Aorta (tissue), 5 donors: ENCODE measurements around the gene GZF1. TPM values are rescaled to one million over a fixed set of nuclear protein-coding genes. Genes with fewer than 3 reads are reported as not detected.

Experiments used
- ATAC-seq: fragments of 200-7000 bp; cut with Tn5 transposase; one replicate; pipeline ENCODE4 v1.9.1; 2022; ENCODE audit warnings: moderate library complexity; ENCODE audit not compliant: low FRiP score
- DNase-seq, 2 donors: peaks; one replicate each; pipeline ENCODE4 v3.0.0-alpha.2; 2020
- H3K27ac ChIP-seq, 2 donors: one replicate each; pipeline ENCODE4 v1.5.1; 2013; ENCODE audit warnings: low read length in 2 of 2, mild to moderate bottlenecking in 2 of 2, moderate library complexity in 2 of 2, control low read depth in 1 of 2, inconsistent platforms in 1 of 2, low read depth in 1 of 2
- H3K27me3 ChIP-seq, 2 donors: one replicate each; pipeline ENCODE4 v1.6.1; 2013; ENCODE audit warnings: control low read depth in 1 of 2, low read length in 1 of 2, mild to moderate bottlenecking in 1 of 2, moderate library complexity in 1 of 2; ENCODE audit not compliant: insufficient read depth in 2 of 2, control insufficient read depth in 1 of 2
- H3K36me3 ChIP-seq, 2 donors: one replicate each; pipeline ENCODE4 v1.6.1; 2013; ENCODE audit warnings: control low read depth in 1 of 2, low read length in 1 of 2, mild to moderate bottlenecking in 1 of 2; ENCODE audit not compliant: insufficient read depth in 2 of 2, control insufficient read depth in 1 of 2
- H3K4me1 ChIP-seq, 2 donors: one replicate each; pipeline ENCODE4 v1.6.1; 2013; ENCODE audit warnings: low read length in 2 of 2, control low read depth in 1 of 2, mild to moderate bottlenecking in 1 of 2, moderate library complexity in 1 of 2; ENCODE audit not compliant: insufficient read depth in 2 of 2, control insufficient read depth in 1 of 2
- H3K4me3 ChIP-seq, 2 donors: one replicate each; pipeline ENCODE4 v1.5.1; 2013; ENCODE audit warnings: low read length in 2 of 2, control low read depth in 1 of 2, mild to moderate bottlenecking in 1 of 2
- H3K9me3 ChIP-seq: one replicate; pipeline ENCODE4 v1.6.1; 2013; ENCODE audit warnings: mild to moderate bottlenecking, low read length; ENCODE audit not compliant: control insufficient read depth
- WGBS, 2 donors: extraction: QIAGEN DNeasy Blood & Tissue Kit; methylation state at CpG; one replicate each; pipeline ENCODE4 v1.1.7; 2013; 5-methylcytosine and 5-hydroxymethylcytosine counted together
- intact Hi-C, 2 donors: fragments of 100-400 bp; cut with DNase I; formaldehyde crosslinking; loops; one replicate each; pipeline versions ENCODE4 v1.14.2 to v1.15.0; 2022
- polyA plus RNA-seq, 2 donors: library from polyadenylated mRNA; stranded (reverse); fragments of 200-250 nt; gene quantifications; one replicate each; pipeline ENCODE4 v1.2.3, GENCODE V29; 2013
- total RNA-seq, 2 donors: library from RNA; stranded (reverse); fragmentation: NEBNext Ultra II Directional; extraction: Animal tissue kit (Norgen Biotek cat#: 25700); gene quantifications; one replicate each; pipeline ENCODE4 v1.2.1, GENCODE V29; 2021
- donor health status: healthy with polysubstance abuse.
- donor health status: Bipolar disorder and iron deficiency.
- donor health status: DM: no; HTN: no; CAD: no.
- donor health status: DM: no; HTN: no; CAD: no.
- donor health status: DM: yes; HTN: yes; CAD: no.

GZF1 gene
- total and polyA plus RNA-seq, 4 donors = 6.0 to 19.5 (median 10.9) TPM

DNA sequence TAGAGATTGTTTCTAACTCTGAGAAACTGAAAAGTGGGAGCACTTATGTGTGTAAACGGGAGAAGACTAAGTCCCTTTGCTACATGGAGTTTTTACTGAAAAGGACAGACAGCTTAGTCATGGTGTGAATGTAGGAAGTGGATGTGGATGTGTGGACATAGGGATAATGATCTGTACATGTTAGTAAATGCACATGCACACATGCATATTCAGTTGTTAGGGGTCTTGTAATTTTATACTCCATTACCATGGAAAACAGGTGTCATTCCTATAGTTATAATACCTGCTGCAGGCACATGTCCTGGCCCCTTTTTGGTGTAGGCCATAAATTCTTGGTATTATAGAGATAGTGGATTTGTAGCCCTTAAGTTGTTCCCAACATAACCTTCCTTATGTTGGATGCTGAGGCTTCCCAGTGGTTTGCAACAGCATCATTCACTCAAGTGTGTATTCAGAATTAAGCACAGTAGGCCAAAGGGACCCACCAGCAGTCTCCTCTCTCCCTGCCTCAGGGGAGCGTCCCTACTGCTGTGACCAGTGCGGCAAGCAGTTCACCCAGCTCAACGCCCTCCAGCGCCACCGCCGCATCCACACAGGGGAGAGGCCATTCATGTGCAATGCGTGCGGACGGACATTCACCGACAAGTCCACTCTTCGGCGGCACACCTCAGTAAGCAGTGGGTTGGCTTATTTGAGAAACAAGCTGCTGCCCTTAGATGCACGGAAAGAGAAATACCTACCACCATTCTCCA, 7.3 kb downstream of the GZF1 start:
- Histone ChIP-seq H3K36me3 (peaks cover 5 to 14% of the 10 kb centered on the region in 2 donors), H3K9me3 (no peaks in the 10 kb centered on the region), H3K27ac (no peak overlapping the region), H3K4me1 (no peaks in the 10 kb centered on the region), H3K27me3 (no peaks in the 10 kb centered on the region), H3K4me3 (no peak overlapping the region)
- ATAC-seq = no peak
- no peak for DNase-seq
- intact Hi-C loops = loop anchor here in 1 of 2 donors (10.0 kb wide), 1 partner anchor 236 kb away; the partner anchor contains the start of gene CST9
- 94 to 96% methylated on average over 14 of the region's 14 CpGs for WGBS, 2 donors

DNA sequence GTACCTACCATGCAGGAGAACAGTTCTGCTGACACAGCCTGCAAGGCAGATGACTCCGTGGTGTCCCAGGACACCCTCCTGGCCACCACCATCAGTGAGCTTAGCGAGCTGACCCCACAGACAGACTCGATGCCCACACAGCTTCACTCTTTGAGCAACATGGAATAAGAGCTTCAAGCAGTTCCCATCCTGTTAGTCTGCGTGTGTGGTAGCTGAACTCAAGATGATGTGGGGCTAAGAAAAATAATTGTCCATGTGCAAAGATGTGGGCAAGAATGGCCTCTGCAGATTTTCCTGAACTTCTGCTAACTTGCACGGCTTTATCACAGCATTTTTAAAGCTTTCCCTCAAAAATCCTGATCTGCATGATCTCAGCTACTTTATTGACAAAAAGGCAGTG, 8.3 kb downstream of the GZF1 start:
- Histone ChIP-seq H3K27ac (no peak overlapping the region), H3K4me3 (no peak overlapping the region), H3K4me1 (no peaks in the 10 kb centered on the region), H3K9me3 (no peaks in the 10 kb centered on the region), H3K27me3 (no peaks in the 10 kb centered on the region), H3K36me3 (peaks cover 5 to 13% of the 10 kb centered on the region in 2 donors)
- DNase-seq = no peak
- intact Hi-C loops = no loop called here
- WGBS, 2 donors = 92 to 96% methylated on average over 5 of the region's 5 CpGs
- ATAC-seq = no peak

DNA sequence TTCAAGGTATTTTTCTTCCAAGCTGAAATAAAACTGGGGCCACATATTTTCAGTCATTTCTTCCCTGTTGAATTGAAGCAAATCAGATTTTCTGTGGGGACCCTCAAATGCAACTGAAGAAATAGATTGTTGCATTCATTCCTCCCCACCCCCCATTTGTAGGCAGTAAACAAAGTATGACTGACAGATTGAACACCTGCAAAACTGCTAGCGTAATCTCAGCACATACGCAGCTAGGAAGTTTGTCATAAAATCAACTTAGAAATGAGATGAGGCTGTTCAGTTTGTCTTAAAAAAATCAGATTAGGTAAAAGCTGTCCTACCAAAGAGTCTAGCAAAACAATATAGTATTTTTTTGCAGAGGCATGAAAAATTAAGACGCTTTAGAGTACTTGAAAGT, 8.9 kb downstream of the GZF1 start:
- ATAC-seq (no peak), DNase-seq (no peak)
- no peaks in the 10 kb centered on the region for H3K9me3 ChIP-seq
- no peaks in the 10 kb centered on the region for H3K4me1 ChIP-seq
- 82 to 90% methylated on average over 3 of the region's 3 CpGs for WGBS, 2 donors
- no peak overlapping the region for H3K27ac ChIP-seq
- H3K27me3 ChIP-seq = no peaks in the 10 kb centered on the region
- peaks cover 5 to 13% of the 10 kb centered on the region in 2 donors for H3K36me3 ChIP-seq
- intact Hi-C loops = no loop called here
- no peak overlapping the region for H3K4me3 ChIP-seq

DNA sequence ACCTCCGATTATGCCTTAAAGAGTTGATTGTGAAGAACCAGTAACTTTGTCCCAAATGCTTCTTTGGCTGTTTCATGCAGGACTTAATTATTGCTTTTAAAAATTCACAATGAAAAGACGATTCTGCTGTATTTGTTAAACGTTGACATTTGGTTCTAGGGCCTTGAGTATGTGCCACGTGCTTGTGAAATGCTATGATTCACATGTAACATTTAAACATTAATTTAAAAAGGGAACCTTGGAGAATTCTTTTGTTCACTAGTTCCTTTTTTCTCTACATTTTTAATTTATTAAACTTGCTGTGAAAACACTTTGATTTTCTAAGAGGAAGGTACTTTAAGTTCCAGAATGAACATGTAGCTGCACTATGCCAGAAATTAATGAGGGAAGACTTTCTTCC, 9.5 kb downstream of the GZF1 start:
- WGBS, 2 donors = 74 to 77% methylated on average over 4 of the region's 4 CpGs
- DNase-seq (no peak), ATAC-seq (no peak)
- Histone ChIP-seq H3K27me3 (no peaks in the 10 kb centered on the region), H3K9me3 (no peaks in the 10 kb centered on the region), H3K36me3 (peaks cover 5 to 13% of the 10 kb centered on the region in 2 donors), H3K4me1 (no peaks in the 10 kb centered on the region), H3K27ac (no peak overlapping the region), H3K4me3 (no peak overlapping the region)
- intact Hi-C loops = no loop called here

DNA sequence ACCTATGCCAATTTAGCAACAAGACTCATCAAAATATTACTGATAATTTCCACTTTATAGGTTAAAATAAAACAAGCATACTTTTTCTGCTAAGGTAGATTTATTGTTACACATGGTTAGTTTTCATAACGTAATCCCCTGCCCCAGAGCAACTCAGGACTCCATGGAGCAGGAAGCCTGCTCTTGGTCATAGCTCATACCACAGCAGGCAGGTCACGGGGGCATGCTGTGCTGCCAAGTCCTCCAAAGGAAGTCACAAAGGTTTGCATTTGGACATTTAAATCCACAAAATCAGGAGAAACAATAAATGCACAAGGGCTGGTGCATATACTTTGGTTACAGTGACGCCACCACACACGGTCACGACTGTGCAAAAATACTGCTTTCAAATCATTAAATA, 12.5 kb downstream of the GZF1 start:
- ATAC-seq = no peak

DNA sequence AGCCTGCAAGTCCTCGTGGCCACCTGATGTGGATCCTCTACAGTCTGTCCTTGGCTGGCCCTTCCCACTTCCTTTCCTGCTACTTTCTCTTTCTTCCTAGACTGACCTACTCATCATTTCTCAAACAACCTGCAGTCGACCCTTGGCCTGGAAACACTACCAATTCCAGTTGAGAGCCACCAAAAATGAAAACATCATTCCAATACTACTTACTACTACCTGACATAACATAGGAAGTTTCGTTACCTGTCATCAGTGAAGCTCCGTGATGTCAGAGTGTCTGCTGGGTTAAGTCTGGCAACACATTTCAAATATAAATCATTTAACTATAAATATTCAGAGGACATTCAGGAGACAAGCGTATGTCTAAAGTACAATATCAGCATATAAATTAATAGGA, 13.8 kb downstream of the GZF1 start:
- no peak for DNase-seq
- Histone ChIP-seq H3K36me3 (peaks cover 7 to 13% of the 10 kb centered on the region in 2 donors), H3K9me3 (no peaks in the 10 kb centered on the region), H3K4me1 (peaks cover 0 to 2% of the 10 kb centered on the region in 2 donors), H3K27ac (no peak overlapping the region), H3K4me3 (no peak overlapping the region), H3K27me3 (no peaks in the 10 kb centered on the region)
- 88 to 89% methylated on average over 5 of the region's 5 CpGs for WGBS, 2 donors
- no peak for ATAC-seq
- intact Hi-C loops = loop anchor here in 1 of 2 donors (5.0 kb wide), 1 partner anchor 36 kb away; no protein-coding TSS in a partner anchor

More for the DNA sequence above, 12.5 kb downstream of the GZF1 start:
- no peak for DNase-seq
- H3K9me3 ChIP-seq = no peaks in the 10 kb centered on the region
- H3K27me3 ChIP-seq = no peaks in the 10 kb centered on the region
- H3K4me3 ChIP-seq = no peak overlapping the region
- WGBS, 2 donors = 89 to 91% methylated on average over 5 of the region's 5 CpGs
- peaks cover 0 to 2% of the 10 kb centered on the region in 2 donors for H3K4me1 ChIP-seq
- H3K36me3 ChIP-seq = peaks cover 7 to 16% of the 10 kb centered on the region in 2 donors
- H3K27ac ChIP-seq = no peak overlapping the region
- intact Hi-C loops = no loop called here

DNA sequence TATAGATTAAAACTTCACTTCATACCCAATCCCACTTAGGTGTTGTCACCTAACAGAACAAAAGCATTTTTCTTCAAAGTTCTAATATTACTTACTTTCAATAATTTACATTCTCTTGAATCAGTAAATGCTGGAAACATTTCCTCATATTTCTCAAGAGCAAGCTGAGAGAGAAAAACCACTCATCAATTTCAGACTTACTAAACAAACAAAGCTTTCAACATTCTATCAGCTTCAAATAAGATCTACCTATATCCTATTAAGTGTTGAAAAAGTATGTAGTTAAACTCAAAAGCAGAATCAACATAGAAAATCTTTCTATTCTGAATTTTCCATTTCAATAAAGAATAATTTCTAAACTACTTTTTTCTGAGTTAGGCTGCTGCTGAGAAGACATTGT, 17.8 kb downstream of the GZF1 start:
- ATAC-seq (no peak), DNase-seq (no peak)
- intact Hi-C loops = loop anchor here in 1 of 2 donors (5.0 kb wide), 1 partner anchor 33 kb away; no protein-coding TSS in a partner anchor
- H3K4me3 ChIP-seq = no peak overlapping the region
- no peak overlapping the region for H3K27ac ChIP-seq
- H3K36me3 ChIP-seq = peaks cover 2 to 6% of the 10 kb centered on the region in 2 donors
- peaks cover 0 to 2% of the 10 kb centered on the region in 2 donors for H3K4me1 ChIP-seq
- no peaks in the 10 kb centered on the region for H3K9me3 ChIP-seq
- no peaks in the 10 kb centered on the region for H3K27me3 ChIP-seq

DNA sequence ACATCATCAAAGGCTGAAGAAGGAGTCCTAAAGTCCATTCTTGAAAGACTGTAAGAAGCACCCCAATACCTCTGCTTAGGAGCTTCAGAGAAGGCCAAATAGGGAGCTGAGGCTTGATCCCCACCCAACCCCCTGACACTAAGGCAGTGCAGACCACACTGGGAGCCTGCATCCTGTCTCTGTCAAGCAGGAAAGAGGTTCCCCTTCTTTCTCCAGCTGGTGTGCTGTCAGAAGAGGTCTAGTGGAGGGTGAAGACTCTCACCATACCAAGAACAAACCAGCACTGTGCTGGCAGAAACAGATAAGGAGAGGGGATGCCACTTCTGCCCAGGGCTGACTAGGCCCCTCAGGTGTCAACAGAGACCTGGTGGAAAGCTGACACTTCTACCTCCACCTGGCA, 19.9 kb downstream of the GZF1 start:
- Histone ChIP-seq H3K9me3 (no peaks in the 10 kb centered on the region), H3K4me3 (no peak overlapping the region), H3K36me3 (peaks cover 2 to 5% of the 10 kb centered on the region in 2 donors), H3K27ac (no peak overlapping the region), H3K27me3 (no peaks in the 10 kb centered on the region), H3K4me1 (peaks cover 0 to 2% of the 10 kb centered on the region in 2 donors)
- DNase-seq = no peak
- intact Hi-C loops = no loop called here
- ATAC-seq = no peak
